M059J (cell line): ENCODE results near the gene SYT15. TPM values are rescaled to one million over a fixed set of nuclear protein-coding genes. Genes with fewer than 3 reads are reported as not detected.
"Not testable (repeated sequence)": the region's sequence is repeated elsewhere in the genome, so short reads cannot be mapped to it uniquely, and the experiment has no call there.

ENCODE experiments used
- DNase-seq: peaks from one replicate; pipeline ENCODE4 v3.0.0-alpha.2; 2012; ENCODE audit warnings: low read depth
- total RNA-seq: library from RNA; depleted of rRNA; stranded (reverse); fragments of >200 nt; shearing (Covaris generic); gene quantifications from 2 replicates; pipeline ENCODE4 v1.2.3, GENCODE V29; 2014

Gene SYT15
- total RNA-seq, 1 experiment from 2014 or later: 0.02 TPM

- no peak for DNase-seq
Measured at GRCh38 chr10:46556515-46557318, 22.2 kb upstream of the SYT15 start, which contains the start of gene GPRIN2. GPRIN2 (minus strand) TSS chr10:46556658; CDS start chr10:46550736, 5,922 bp downstream.

GRCh38 chr10:46557319-46558121, 21.4 kb upstream of the SYT15 start:
- DNase-seq: no peak

- peak; percentile 35 for DNase-seq
Measured at GRCh38 chr10:46558122-46558391, 20.9 kb upstream of the SYT15 start.

DNA sequence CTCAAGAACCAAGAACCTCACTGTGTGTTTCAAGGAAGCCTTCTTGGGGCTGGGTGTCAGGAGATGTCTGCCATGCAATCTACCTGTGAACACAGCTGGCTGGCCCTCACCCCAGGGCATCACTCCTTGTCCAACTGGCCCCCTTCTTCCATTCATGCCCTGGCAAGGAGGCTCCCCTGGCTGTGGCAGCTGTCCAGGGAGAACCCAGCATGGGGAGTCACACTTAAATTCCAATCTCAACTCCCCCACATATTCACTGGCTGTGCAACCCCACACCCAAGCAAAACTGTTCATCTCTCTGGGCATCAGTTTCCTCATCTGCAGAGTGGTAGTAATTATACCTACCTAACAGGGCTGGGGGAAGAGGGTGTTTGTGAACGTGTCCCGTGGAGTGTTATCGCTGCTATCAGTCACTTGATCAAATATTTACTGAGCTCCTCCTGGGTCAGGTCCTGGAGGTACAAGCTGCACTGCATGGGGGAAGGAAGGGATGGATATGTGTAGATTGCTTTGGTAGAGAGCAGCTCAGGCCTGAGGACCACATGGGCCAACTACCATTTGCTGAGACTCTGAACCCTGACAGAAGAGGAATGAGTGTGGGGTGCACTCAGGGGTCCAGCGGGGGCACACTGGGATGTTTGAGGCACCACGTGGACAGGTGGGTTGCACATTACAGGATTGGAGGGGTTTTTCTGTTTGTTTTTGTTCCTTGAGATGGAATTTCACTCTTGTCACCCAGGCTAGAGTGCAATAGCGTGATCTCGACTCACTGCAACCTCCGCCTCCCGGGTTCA, 20.3 kb upstream of the SYT15 start:
- DNase-seq: no peak

GRCh38 chr10:46559231-46559671, 19.7 kb upstream of the SYT15 start:
- DNase-seq: no peak

GRCh38 chr10:46560381-46560780, 18.5 kb upstream of the SYT15 start:
- no peak for DNase-seq

DNA sequence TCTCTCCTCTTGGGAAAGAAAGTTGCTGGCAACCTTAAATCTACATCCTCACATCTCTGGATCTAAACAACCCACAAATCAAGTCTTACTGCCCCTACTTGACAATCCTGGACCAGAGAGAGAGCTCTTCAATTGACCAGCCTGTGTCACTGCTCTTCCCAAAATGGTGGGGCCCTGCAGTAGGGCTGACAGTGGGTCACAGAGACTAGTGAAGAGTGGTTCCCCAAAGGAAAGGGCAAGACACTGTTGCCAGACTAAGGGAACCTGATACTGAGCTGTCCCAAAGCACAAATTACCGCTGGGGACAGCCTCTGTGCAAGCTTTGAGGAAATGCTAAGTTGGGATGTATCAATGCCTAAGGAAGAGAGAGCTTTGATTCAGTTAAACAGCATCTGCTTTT, 18.0 kb upstream of the SYT15 start:
- no peak for DNase-seq

DNA sequence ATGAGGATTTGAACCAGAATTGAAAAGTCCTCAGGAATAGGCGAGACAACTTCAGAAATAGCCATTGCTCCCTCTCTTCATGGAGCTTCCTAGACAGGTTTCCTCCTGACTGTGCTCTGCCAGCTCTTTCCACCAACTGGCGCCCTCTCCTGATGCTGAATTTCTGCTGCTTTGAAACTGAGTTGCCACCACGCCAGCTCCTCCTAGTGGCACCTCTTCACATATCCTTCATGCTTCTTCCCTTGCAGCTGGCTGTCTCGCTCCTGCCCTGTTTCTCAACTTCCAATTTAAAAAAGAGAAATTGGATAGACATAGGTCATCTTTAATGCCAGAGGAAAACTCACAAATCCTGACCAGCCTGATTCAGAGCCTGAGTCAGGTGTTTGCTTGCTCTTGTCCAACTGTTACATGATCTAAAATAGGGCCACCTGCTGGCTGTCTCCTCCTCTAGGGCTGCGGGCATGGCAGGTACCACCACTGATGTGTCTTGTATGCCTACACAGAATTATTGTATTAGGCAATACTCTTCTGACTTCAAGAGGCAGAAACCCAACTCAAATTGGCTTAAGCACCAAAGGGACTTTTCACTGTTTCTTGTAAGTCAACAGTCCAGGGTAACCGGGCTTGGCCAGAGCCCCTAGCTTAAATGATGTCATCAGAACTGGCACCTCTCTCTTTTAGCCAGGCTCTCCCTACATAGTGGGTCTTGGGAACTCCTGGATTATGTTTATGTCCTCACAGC, 13.2 kb upstream of the SYT15 start:
- DNase-seq: peak; percentile 68

- DNase-seq: not testable (repeated sequence)
Measured at GRCh38 chr10:46567151-46567550, 11.8 kb upstream of the SYT15 start.

GRCh38 chr10:46570655-46571054, 8.3 kb upstream of the SYT15 start:
- DNase-seq: not testable (repeated sequence)

DNA sequence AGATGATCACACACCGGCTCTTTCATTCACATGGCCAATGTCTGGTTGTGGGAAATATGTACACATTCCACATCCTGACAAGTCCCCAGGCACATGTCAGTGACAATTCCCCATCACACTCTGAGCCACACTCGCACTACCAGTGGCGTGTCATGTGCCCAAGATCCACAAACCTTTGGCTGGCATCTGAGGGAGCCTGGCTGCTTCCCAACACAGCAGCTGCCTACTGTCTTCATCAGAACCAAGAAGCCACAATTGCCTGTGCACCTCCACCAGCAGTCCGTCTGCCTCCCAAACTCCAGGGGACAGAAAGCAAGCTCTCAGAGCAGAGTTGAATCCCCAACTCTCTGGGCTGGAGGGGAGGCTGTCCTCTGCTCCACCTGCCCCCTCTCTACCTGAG, 6.2 kb upstream of the SYT15 start:
- peak; percentile 63 for DNase-seq

DNA sequence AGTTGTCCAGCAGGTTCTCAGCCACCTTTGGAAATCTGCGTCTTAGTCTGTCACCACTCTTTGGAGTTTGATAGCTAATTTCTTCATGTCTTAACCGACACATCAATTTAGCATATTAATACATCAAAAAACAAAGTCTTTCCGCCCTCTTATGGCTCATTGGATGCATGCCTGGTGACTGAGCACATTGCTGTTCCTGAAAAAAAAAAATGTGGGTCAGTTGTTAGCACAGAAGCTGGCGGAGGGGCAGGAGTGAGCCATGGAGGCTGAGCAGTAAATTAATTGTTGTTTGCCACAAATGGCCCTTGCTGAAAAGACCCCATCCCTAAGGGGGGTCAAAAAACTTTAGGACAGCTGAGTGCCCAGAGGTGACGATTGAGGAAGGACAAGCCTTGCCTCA, 5.6 kb upstream of the SYT15 start:
- peak; percentile 39 for DNase-seq

DNA sequence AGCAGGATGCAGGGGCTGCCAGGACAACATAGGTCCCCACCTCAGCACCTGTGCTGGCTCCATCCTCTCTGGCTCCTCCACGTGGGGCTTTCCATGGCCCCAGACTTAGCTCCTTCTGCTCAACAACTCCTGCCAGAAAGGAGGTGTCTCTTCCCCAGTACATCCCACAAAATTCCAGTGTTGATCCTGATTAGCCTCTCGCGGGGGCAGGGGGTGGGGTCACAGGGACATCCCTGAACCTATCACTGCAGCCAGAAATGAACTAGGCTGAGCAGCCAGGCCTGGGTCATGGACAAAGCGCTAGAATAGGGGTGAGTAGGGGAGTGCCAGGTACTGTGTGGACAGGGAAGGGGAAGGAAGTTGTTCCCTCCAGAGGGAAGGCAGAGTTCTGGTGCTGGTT, 5.0 kb upstream of the SYT15 start:
- DNase-seq: not testable (repeated sequence)

GRCh38 chr10:46577624-46578473, 1.1 kb upstream of the SYT15 start:
- not testable (repeated sequence) for DNase-seq

DNA sequence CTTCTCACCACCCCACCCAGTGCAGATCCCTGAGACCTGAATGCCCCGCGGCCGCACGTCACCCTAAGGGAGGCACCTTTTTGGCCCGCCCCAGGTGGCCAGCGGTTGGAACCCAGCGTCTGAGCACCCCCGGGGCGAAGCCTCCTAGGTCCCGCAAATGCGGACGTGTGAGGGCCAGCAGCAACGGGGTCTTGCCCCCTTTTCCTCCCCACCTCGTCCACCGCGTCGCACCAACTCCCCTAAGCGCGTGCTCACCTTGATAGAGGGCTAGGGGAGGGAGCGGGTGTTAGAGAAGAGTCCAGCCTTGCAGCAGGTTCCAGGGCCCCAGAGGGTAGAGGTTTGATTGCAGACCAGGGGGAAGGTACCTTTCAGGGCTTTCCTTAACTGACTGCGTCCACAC, 450 bp downstream of the SYT15 start:
- not testable (repeated sequence) for DNase-seq

GRCh38 chr10:46581997-46582396, 3.1 kb downstream of the SYT15 start:
- DNase-seq: not testable (repeated sequence)

DNA sequence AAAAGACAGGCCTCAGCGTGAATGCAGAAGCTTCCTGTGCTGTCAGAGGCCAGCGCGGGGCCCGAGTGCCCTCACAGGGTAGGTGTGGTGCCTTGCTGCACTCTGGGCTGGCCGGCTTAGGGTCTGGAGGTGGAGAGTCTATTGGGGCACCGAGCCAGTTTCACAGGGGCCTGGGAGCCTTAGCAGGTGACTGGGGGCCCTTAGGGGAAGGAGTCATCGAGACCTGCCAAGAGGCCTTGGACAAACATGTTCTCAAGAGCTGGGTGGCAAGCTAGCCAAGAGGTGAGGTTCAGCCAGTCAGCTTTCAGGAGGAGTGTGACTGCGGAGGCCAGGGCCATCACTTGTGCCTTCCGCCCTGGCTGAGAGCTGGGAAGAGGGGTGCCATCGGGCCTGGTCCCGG, 3.6 kb downstream of the SYT15 start:
- DNase-seq: not testable (repeated sequence)

GRCh38 chr10:46584196-46584595, 5.3 kb downstream of the SYT15 start:
- not testable (repeated sequence) for DNase-seq

DNA sequence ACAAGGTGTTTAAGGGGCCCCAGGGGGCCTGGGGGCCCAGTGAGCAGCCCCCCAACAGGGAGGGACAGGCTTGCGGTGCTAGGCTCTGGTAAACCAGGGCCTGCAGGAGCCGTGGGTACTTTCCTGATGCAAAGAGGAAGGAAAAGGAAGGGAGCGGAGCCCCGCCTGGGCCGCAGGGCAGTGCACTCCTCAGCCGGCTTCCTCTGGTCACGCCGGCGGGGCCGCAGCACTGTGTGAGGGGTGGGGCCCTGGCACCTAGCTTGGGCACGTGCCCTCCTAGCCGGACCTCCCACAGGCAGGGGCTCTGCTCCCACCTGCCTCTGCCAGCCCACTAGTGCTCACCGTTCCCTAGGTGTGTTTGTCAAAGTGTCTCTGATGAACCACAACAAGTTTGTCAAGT, 6.3 kb downstream of the SYT15 start:
- DNase-seq: not testable (repeated sequence)

DNA sequence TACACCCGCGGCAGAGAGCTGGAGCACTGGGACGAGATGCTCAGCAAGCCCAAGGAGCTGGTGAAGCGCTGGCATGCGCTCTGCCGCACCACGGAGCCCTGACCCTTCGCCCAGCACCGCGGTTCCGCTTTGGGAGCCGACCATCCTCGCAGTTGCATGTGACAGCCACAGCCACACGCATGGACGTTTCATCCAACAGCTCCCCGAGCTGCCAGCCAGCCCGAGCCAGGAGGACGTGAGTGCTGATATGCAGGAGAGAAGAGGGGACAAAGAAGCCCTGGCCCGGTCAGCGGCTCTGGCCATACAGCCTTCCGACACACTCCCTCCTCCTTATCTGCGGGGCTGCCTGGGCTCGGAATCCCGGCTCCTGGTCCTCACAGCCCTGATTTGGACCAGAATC, 8.6 kb downstream of the SYT15 start:
- DNase-seq: not testable (repeated sequence)
